OCI-M1 (cell line): ENCODE data around the gene PRAC2.
A peak's percentile ranks its signal among the peaks of the same experiment; 100 is the strongest.

ENCODE experiments used
- DNase-seq: peaks from one replicate; lab custom pipeline; 2025; lab: John Stamatoyannopoulos, UW

Gene PRAC2

DNA sequence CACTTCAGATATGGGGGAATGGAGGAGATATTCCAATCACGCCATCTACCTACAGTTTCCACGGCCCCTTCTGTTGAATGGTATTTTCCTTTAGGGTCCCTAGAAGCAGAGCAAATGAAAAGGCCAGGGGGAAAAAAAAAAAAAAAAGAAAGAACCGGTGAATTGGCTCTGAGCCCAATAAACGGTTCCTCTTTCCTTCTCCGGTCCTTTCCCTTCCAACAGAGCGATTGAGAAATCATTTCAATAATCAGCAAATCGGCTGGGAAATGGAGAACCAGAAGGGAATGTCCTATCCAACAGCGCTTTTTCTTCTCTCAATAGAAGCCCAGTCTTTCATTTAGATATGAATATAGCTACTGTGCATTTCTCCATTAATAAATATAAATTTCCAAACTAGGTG lies 32.4 kb downstream of the PRAC2 start:
- peak; percentile 40 for DNase-seq

DNA sequence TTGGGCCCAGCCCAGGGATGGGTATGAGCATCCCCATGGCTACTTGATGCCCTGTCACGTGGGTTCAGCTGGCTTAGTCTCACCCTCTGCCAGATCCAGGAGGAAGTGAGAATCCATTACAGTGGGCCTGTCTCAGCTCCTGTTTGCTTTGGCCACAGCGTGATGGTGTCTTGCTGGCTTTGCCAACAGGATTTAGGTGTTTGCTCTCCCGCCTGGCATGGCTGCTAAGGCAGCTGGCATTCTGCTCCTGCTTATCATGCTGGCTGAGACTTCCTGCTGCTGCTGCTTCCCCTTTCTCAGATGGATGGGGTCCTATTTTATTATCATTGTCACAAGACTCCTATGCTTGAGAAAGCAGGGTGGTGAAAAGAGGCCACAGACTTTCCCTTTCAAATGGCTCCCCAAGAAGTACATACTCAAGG lies 33.9 kb downstream of the PRAC2 start:
- peak; percentile 43 for DNase-seq

DNA sequence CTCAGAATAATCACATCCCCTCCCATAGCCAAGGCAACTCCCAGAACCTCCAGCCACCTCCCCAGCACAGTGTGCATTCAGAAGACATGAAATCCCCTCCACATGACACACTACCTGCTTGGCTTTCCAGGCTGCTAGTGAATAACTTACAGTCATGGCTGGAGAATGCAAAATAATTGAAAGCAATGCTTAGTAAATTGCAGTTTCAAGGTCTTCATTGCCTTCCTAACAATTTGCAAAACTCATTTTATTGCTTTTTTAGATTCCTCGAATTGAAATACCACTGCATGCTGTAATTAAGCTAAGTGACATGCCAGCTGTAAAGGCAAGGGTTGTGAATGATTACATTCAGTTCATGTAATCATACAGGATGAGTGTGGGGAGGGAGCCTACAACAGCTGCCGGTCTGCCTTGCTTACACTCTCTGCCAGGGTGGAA lies 34.6 kb downstream of the PRAC2 start:
- DNase-seq, result no peak

DNA sequence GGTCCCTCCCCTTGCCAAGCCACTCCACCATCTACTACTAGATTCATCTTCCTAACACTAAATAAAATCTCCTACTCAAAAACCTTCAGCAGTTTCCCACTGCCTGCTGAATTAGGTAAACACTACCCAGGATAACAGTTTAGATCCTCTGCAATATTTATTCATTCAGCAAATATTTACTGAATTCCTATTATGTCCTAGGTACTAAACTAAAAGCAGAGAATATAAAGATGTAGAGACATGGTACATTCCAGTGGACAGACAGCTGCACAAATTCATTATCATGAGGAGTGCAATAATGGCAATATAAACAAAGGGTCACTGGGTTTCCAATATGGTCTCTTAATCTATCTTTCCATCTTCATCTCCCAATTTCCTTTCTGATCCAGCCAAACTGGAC lies 36.3 kb downstream of the PRAC2 start:
- no peak for DNase-seq

DNA sequence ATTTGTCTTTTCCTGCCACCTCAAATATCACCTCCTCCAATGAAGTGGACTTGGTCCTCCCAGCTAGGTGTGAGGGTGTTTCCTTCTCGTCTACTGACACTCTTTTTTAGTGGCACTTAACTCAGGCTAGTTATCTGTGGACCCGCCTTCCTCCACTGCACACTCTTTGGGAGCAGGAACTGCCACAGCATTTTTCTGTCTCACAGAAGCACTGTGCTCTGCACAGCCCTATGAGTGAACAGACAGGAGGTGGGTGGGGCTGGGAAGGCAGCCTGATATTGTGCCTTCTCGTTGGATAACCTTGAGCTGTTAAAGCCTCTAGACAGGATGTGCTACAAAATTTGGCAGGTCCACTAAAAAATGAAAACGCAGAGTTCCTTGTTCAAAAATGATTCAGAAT lies 37.4 kb downstream of the PRAC2 start:
- no peak for DNase-seq

DNA sequence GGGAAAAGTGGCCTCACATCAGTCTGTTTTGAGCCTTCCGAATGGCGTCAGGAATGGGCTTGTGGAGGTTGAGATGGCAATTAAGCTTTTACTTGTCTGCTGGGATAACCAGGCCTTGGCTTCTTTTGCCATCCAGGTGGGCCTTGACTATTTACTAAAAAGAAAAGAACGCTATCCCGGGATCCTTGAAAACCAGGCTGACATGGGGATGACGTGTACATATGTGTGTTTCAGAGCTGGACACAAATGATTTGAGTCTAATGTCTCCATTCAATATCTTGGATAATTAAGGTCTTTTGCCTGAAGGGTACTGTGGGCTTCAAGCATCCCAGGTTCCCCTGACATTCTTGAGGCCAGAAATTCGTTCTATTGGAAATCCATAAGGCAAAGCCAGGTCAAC lies 38.1 kb downstream of the PRAC2 start:
- DNase-seq, result no peak

DNA sequence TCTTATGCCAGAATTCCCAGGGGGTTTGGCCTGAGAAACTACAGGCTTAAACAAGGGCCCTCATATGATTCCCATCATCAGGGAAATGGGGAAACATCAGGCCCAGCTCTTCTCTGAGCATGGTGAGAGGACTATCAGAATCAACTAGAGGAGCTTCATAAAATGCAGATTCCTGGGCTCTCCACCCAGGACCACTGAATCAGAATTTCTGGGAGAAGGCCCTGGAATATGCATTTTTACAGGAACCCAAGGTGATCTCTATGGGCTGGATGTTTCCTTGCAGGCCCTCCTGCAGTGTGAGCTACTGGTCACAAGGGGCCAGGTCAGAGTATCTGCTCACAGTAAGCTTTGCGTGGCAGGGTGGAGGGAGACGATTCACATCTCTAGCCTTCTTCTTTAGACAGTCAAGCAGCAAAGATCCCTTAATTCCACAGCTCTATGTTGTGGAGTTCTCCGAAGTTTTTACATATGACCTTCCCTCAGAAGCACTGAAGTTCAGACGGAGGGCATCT lies 44.3 kb downstream of the PRAC2 start:
- no peak for DNase-seq

DNA sequence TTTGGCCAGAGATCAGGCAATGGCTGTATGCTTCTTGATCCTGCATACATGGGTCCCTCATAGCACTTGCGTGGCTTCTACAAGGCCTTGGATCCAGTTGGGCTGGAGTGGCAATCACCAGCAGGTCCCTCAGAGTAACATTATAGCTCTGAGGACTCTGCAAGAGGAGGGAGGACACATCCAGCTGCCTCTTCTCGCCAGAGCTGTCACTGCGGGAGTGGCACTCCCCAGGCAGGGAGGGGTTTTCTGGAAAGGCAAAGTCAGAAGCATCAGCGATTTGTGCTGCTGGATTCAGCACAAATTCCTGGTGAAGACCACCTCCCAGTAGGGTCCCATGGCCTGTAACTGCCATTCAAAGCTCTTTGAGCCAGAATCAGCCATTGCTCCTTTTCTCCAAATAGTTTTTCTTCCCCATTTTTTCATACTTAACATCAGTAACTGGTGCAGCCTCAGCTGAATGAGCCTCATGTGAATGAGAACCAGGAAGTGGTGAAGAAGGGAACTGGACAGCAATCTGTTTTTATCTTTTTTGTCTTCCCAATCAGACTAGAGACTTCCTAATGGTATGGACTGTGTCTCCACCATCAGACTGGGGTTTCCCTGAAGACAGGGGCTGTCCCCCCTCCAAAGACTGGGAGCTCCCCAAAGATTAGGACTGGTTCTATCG lies 46.2 kb downstream of the PRAC2 start:
- peak; percentile 29 for DNase-seq

DNA sequence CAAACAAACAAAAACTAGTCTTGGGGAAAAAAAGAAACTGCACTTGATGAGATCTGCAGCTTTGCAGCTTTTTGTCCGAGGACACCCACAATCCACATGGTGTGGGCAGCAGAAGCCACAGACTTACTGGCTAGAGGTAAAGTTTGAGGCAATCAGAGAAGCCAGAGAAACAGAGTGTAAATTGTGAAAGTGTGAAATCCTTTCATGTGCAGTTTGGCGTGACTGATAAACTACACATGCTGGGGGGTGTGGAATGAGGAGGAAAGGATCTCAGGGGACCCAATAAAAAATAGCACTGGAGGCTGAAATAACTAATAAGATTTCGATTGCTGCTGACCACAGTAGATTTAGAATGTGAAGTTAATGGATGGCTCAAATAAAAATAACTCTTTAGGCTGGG lies 48.0 kb downstream of the PRAC2 start:
- DNase-seq, result peak; percentile 38

DNA sequence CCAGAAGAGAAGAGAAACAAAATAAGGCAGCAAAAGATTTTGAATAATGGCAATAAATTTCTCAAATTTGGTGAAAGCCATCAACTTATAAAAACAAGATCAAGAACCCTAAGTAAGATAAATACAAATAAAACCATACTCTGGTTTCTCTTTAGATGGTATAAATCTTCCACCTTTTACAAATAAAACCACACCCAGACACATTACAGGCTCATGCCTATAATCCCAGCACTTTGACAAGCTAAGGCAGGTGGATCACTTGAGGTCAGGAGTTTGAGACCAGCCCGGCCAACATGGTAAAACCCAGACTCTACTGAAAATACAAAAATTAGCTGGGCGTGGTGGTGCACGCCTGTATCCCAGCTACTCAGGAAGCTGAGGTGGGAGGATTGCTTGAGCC lies 50.3 kb downstream of the PRAC2 start:
- DNase-seq, result no peak
